Subcutaneous adipose tissue (tissue), 4 donors: Measurements from ENCODE around the gene LRRC7. TPM values are rescaled to one million over a fixed set of nuclear protein-coding genes. Genes with fewer than 3 reads are reported as not detected.

Experiments
- total RNA-seq, 4 donors: library from RNA; depleted of rRNA; stranded (reverse); fragments of >200 nt; gene quantifications; one replicate each; pipeline ENCODE4 v1.1.0, GENCODE V29; 2016
- TF ChIP-seq, protein P1 (sequence below): fragments of 450-650 bp; IDR thresholded peaks from one replicate; pipeline ENCODE4 v1.5.1; 2016; ENCODE audit warnings: low read depth, mild to moderate bottlenecking, control low read depth, antibody characterized with exemption, moderate library complexity

Gene LRRC7
- total RNA-seq, 4 donors from 2014 or later, result not detected

DNA sequence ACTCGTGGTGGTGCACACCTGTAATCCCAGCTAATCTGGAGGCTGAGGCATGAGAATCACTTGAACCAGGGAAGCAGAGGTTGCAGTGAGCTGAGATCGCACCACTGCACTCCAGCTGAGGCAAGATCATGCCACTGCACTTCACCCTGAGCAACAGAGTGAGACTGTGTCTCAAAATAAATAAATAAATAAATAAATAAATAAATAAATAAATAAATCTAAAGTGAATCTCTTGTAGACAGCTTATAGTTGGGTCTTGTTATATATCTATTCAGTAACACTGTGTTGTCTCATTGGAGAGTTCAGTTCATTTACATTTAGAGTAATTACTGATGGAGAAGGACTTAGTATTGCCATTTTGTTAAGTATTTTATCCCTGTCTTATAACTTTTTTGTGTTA lies 379.2 kb downstream of the LRRC7 start:
- TF ChIP-seq, protein P1, sequence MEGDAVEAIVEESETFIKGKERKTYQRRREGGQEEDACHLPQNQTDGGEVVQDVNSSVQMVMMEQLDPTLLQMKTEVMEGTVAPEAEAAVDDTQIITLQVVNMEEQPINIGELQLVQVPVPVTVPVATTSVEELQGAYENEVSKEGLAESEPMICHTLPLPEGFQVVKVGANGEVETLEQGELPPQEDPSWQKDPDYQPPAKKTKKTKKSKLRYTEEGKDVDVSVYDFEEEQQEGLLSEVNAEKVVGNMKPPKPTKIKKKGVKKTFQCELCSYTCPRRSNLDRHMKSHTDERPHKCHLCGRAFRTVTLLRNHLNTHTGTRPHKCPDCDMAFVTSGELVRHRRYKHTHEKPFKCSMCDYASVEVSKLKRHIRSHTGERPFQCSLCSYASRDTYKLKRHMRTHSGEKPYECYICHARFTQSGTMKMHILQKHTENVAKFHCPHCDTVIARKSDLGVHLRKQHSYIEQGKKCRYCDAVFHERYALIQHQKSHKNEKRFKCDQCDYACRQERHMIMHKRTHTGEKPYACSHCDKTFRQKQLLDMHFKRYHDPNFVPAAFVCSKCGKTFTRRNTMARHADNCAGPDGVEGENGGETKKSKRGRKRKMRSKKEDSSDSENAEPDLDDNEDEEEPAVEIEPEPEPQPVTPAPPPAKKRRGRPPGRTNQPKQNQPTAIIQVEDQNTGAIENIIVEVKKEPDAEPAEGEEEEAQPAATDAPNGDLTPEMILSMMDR, result no peak

DNA sequence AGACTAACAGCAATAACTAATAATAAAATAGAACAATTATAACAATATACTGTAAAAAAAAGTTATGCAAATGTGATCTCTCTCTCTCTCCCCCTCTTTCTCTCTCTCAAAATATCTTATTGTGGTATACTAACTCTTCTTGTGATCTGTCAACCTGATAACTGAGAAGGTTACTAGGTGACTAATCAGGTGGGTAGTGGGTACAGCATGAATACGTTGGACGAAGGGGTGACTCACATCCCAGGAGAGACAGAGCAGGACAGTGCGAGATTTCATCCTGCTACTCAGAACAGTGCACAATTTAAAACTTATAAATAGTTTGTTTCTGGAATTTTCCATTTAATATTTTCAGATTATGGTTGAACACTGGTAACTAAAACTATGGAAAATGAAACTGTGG lies 380.1 kb downstream of the LRRC7 start:
- TF ChIP-seq, protein P1, result no peak

DNA sequence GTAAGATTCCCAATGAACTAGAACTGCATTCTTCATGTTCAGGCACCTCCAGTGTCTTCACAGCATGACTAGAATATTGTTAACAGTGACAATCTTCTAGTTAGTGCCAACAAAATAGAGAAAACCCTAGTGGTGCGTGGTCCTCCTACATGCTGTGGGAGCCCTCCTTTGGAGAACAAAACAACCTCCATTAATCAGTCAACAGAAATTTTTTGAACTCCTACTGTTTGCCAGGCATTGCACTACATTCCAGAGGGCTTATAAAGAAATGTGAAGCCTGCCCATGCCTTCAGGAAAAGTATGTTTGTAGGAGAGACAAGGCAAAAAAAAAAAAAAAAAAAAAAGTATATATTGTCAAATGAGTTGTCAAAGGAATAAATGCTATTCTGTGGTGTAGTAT lies 385.0 kb downstream of the LRRC7 start:
- TF ChIP-seq, protein P1, result no peak

DNA sequence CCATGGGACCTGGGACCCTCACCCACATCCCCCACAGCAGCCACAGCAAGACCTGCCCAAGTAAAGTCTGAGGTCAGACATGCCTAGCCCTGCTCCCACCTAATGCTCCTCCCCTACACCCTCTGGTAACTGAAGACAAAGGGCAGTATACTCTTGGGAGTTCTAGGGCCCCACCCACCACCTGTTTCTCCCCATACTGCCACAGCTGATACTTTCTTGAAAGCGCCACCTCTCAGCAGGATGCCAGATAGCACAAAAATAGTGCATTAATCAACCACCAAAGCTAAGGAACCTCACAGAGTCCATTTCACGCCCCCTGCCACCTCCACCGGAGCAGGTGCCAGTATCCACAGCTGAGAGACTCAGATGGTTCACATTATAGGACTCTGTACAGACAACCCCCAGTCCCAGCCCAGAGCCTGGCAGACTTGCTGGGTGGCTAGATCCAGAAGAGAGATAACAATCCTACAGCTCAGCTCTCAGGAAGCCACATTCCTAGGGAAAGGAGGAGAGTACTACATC lies 399.6 kb downstream of the LRRC7 start:
- TF ChIP-seq, protein P1, result no peak

DNA sequence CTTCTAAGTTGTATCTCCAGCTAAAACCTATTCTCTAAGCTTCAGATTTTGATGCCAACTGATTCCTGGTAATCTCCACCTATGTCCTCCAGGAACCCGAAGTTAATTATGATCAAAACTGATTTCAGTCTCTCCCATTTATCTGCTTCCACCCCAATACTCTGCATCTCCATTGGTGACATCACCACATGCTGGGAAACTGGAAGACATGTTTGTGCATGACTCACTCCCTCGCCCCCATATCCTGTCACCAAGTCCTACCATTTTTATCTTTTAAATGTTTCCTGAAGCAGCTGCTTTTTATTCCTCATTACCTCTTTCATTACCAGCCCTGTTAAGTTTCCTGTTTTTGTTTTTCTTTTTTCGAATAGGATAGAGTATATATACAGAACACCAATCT lies 409.2 kb downstream of the LRRC7 start:
- TF ChIP-seq, protein P1, result no peak

DNA sequence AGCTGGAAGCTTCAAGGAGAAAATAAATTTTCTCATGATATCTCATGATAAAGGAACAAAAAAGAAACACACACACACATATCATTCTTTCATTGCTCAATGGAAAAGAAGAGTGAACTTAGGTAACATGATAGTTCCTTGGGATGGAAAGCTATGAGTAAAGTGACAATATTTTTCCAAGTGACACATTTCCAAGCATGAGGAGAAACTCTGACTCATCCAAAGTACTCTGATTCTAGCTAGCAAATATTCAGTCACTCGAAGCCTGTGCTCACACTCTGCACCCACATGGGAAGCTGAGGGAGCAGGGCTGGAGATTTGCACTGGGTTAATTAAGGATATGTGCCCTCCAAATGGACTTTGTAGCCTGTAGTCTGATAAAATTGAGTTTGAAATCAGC lies 415.3 kb downstream of the LRRC7 start:
- TF ChIP-seq, protein P1, result no peak

DNA sequence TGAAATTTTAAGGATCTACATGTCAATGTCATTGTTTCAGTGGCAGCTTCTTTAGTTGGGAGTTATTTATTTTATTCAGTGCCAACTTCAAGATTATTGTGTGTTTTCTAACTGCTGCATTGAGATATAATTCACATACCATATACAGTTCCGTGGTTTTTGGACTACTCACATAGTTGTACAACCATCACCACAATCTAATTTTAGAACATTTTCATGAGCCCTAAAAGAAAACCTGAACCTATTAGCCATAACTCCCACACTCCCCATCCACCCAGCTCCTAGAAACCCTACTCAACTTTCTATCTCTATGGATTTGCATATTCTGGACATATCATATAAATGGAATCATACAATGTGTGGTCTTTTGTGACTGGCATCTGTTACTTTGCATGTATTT lies 417.7 kb downstream of the LRRC7 start:
- TF ChIP-seq, protein P1, result no peak
